NB4 (cell line): ENCODE measurements around the gene BCL6.

Source experiments
- CTCF ChIP-seq: IDR thresholded peaks from one replicate; pipeline ENCODE4 v1.5.1; 2012; ENCODE audit warnings: low read depth, low read length
- MAX ChIP-seq: IDR thresholded peaks from 2 replicates; pipeline ENCODE4 v1.6.1; 2011; ENCODE audit warnings: low read depth, low read length
- MYC ChIP-seq: IDR thresholded peaks from 2 replicates; pipeline ENCODE4 v1.6.1; 2011; ENCODE audit warnings: low read depth, low read length
- POLR2A ChIP-seq: IDR thresholded peaks from 2 replicates; pipeline ENCODE4 v1.6.1; 2011; ENCODE audit warnings: mild to moderate bottlenecking; ENCODE audit not compliant: insufficient read length; ENCODE audit errors: extremely low read depth

GRCh38 chr3:187792521-187792920, 47.3 kb upstream of the BCL6 start:
- TF ChIP-seq CTCF (no peak), MYC (no peak), POLR2A (no peak), MAX (no peak)
